GM12891 (cell line): ENCODE measurements around the gene SPATA9.

ENCODE experiments used
- DNase-seq: peaks from one replicate; pipeline ENCODE4 v3.0.0; 2011; ENCODE audit warnings: low spot score; ENCODE audit not compliant: insufficient read length
- FAIRE-seq: peaks from 2 replicates; lab custom pipeline; 2011; peaks lifted over from hg19 to GRCh38; lab: Jason Lieb, UNC
- PAX5 ChIP-seq: IDR thresholded peaks from 2 replicates; pipeline ENCODE4 v1.6.1; 2011; ENCODE audit warnings: low read length, moderate library complexity, mild to moderate bottlenecking; ENCODE audit not compliant: insufficient read depth, severe bottlenecking
- POLR2A ChIP-seq: IDR thresholded peaks from 2 replicates; pipeline ENCODE4 v1.6.1; 2011; ENCODE audit warnings: low read depth, low read length, control low read depth
- POLR2AphosphoS5 ChIP-seq: IDR thresholded peaks from 2 replicates; pipeline ENCODE4 v1.6.1; 2011; ENCODE audit warnings: low read depth, low read length, control low read depth
- POU2F2 ChIP-seq: IDR thresholded peaks from 2 replicates; pipeline ENCODE4 v1.6.1; 2011; ENCODE audit warnings: low read depth, mild to moderate bottlenecking, control low read depth, low read length, moderate library complexity
- SPI1 ChIP-seq: IDR thresholded peaks from 2 replicates; pipeline ENCODE4 v1.6.1; 2011; ENCODE audit warnings: low read depth, low read length, control low read depth
- TAF1 ChIP-seq: IDR thresholded peaks from 2 replicates; pipeline ENCODE4 v1.6.1; 2011; ENCODE audit warnings: low read depth, low read length, control low read depth

The SPATA9 gene

DNA sequence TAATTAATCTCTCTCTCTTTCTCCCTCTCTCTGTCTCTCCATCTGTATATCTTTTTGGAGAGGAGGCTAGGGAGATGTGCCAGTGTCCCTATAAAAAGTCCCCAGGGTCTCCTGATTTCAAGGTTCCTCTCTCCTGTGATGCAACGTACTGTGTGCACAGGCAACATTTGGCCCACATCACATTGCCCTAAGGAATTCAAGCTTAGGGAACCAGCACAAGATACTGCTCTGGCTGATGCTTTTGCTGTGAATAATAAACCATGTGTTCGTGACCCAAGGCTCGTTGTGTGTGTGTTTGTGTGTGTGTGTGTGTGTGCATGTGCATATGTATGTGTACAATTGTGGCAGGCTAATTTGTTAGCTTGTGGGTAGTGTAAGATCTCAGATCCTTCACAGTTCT is 9.7 kb downstream of the SPATA9 start:
- DNase-seq (no peak), FAIRE-seq (peak; percentile 28)
- TF ChIP-seq POLR2A (no peak), PAX5 (no peak), SPI1 (no peak)

DNA sequence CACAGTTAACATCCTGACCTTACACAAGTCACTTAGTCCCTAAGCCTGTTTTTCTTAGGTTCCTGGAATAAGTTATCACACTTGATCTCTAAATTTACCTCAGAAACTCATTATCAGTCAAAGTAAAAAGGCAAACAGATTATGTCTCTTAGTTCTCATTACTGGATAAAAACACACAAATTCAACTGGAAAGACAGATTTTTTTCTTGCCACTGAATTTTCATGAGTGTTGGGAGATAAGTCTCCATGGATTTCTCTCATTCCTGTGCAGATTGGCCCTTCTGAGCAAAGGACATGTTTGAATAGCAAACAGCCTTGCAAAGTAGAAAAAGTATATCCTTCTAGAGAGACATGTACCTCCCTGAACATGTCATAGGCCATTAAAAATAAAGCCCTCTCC is 10.2 kb downstream of the SPATA9 start:
- DNase-seq (no peak), FAIRE-seq (no peak)
- TF ChIP-seq SPI1 (no peak), POU2F2 (no peak), TAF1 (no peak), POLR2A (no peak), POLR2AphosphoS5 (no peak), PAX5 (no peak)

DNA sequence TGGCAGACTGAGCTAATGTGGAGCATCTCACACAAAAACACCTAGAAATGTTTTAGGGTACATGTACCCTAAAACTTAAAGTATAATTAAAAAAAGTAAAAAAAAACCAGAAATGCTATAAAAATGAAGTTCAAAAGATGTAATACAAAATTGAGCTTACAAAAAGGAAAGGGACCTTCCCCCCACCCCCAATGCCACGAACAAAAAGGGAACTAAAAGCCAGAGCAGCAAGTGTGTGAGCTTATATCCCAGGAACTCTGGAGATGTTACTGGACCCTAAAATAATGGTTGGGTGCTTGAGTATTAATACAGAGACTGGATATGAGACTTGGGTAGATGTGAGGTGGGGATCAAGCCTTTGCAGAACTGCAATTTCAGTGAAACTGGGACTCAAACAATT is 11.0 kb downstream of the SPATA9 start:
- no peak for TF ChIP-seq PAX5
- DNase-seq (no peak), FAIRE-seq (no peak)

GRCh38 chr5:95670568-95670967 is 12.2 kb downstream of the SPATA9 start:
- FAIRE-seq (no peak), DNase-seq (no peak)
- TF ChIP-seq PAX5 (no peak), TAF1 (no peak), POLR2A (no peak), POU2F2 (no peak), POLR2AphosphoS5 (no peak), SPI1 (no peak)

DNA sequence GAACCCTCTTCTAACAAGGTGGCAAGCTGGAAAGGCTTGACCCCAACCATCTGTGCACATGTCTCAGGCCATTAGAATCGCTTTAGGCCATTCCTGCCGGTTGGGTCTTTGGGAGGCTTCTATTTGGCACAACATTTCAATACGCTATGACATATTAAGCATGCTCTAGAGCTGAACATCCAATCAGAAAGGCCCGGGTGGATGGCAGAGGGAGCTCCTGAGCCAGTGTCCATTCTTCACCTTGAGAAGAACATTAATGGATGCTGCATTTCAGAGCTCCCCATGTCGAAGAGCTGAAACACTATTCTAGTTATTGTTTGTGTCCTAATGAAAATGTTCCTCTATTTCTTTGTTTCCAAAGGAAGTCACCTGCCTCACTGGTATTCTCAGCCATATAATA is 12.8 kb downstream of the SPATA9 start:
- no peak for DNase-seq
- no peak for FAIRE-seq
- TF ChIP-seq SPI1: no peak
- no peak for TF ChIP-seq POLR2AphosphoS5
- no peak for TF ChIP-seq PAX5
- no peak for TF ChIP-seq POU2F2
- no peak for TF ChIP-seq POLR2A
- TF ChIP-seq TAF1: no peak

DNA sequence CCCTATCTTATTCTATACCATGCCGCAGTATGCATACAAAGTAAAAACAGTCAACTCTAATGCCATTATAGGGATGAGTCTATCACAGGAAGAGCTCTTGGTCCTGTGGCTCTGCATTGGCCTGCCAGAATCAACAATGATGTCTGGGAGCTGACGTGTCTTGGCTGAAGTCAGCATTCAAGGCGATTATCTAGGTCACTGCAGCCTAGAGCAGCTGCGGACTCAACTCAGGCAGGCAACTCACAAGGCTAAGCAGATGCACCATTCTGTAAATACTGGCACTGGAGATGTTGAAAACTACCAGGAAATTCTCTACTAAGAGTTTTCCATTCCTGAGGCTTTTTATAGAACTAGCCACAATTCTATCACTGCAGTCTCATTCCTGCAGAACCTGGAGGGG is 13.3 kb downstream of the SPATA9 start:
- TF ChIP-seq POU2F2 (no peak), PAX5 (no peak), SPI1 (no peak), POLR2AphosphoS5 (no peak), TAF1 (no peak), POLR2A (no peak)
- no peak for DNase-seq
- FAIRE-seq: no peak

GRCh38 chr5:95668728-95669127 is 14.1 kb downstream of the SPATA9 start:
- FAIRE-seq (no peak), DNase-seq (no peak)
- TF ChIP-seq TAF1 (no peak), PAX5 (no peak), POLR2AphosphoS5 (no peak), SPI1 (no peak), POLR2A (no peak), POU2F2 (no peak)

- no peak for FAIRE-seq
- no peak for DNase-seq
- no peak for TF ChIP-seq POLR2A
- no peak for TF ChIP-seq PAX5
- TF ChIP-seq POLR2AphosphoS5: no peak
- TF ChIP-seq TAF1: no peak
- no peak for TF ChIP-seq SPI1
- TF ChIP-seq POU2F2: no peak
Observed at GRCh38 chr5:95668216-95668615, 14.6 kb downstream of the SPATA9 start.

DNA sequence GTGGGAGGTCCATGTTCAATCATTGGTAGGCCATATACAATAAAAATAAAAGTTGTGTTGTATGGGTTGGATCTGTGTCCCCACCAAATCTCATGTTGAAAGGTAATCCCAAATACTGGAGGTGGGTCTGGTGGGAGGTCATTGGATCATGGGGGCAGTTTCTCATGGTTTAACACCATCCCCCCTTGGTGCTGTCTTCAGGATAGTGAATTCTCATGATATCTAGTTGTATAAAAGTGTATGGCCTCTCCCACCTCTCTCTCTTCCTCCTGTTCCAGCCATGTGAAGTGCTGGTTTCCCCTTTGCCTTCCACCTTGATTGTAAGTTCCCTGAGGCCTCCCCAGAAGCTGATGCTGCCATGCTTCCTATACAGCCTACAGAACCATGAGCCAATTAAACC is 15.1 kb downstream of the SPATA9 start:
- TF ChIP-seq POLR2AphosphoS5: no peak
- TF ChIP-seq POU2F2: no peak
- no peak for TF ChIP-seq SPI1
- no peak for TF ChIP-seq PAX5
- FAIRE-seq (no peak), DNase-seq (no peak)

DNA sequence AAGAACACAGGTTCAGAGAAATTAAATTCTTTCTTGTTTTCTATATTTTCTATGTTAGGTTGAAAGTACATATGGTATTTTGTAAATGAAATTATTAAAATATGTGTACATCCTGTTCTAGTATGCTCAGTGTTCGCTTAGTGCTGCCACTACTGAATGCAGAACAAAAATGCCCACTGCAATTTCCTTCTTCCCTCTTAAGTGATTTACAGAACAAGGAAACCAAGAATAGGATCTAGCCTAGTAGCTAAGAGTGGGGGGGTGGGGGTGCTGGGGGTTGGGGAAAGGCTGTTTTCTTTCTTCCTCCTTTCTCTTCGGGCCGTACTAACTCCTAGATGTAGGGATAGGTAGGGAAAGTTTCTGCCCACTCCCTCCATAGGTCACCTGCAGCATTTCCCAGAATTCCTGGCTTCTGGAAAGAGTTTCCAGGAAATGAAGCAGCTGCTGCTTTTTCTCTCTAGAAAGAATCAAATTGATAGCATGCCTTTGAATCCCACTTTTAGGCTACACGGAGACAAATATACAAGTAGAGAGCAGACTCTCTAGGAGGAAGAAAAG is 15.7 kb downstream of the SPATA9 start:
- TF ChIP-seq PAX5 (no peak), TAF1 (no peak), POLR2A (no peak), SPI1 (no peak), POLR2AphosphoS5 (no peak), POU2F2 (no peak)
- DNase-seq: no peak
- no peak for FAIRE-seq

DNA sequence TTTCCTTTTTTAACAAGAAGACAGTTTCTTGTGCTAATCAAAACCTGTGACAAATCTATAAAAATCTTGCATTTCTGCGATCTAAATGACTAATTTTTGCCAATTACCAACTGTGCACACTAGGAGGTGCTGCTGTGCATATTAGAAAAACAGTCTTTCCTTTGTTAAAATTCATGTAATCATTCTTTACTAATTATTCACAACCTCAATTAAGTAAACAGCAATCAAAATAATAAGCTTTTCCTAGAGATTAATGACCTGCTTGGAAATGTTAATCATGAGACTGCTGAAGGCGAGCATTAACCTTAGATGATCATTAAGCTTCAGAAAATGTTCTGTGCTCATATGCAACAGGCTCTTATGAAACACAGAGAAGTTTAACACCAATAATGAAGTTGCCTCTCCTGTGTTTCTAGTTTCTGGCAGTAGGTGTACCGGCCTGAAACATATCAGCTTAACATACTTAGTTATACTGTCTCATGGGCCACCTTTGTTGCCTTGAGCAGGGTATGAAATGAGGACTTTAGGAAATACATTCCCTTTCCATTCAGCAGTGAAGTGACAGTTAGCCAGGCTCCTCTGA is 18.5 kb downstream of the SPATA9 start:
- DNase-seq (no peak), FAIRE-seq (peak; percentile 79)
- TF ChIP-seq SPI1: no peak
